GM21447 (cell line): ENCODE data around the gene KIRREL1.

Source experiments
- ATAC-seq: cut with Tn5 transposase; IDR thresholded peaks from one replicate; pipeline ENCODE4 v1.9.1; 2021; ENCODE audit not compliant: unreplicated experiment

KIRREL1 gene

GRCh38 chr1:158067662-158068061 is 74.2 kb downstream of the KIRREL1 start:
- no peak for ATAC-seq

DNA sequence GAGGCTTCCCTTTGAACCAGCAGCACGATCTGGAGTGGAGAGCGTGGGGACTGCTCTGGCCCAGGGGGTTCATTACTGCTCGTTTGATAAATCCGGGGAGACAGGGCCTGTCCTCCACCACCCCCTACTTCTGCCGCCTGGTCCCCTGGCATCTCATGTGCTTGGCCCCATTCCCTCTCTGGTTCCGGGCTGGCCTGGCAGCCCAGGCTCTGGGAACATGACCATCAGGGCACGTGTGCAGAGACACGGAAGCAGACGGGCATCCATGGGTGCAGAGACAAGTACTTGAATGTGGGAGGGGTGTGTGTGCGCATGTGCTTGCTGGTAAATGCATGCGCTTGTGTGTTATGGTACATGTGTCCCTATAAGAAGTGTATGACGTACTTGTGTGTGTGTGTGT is 75.5 kb downstream of the KIRREL1 start:
- ATAC-seq = no peak

DNA sequence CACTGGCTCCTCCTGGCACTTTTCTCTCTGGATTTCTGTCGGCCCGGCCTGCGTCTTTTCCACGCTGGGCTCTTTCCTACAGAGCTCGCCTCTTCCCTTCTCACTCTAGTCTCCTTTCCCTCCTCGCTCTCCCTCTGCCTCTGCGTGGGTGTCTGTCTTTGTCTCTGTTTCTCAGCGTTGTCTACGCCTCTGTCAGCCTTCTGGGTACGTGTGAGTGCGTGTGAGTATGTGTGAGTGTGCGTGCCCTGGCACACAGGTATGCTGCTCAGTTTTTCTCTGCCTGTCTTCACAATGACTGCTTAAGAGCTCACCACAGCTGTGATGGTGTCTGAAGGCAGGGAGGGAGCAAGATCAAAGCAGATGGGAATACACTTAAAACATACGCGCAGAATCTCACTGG is 77.7 kb downstream of the KIRREL1 start:
- no peak for ATAC-seq

DNA sequence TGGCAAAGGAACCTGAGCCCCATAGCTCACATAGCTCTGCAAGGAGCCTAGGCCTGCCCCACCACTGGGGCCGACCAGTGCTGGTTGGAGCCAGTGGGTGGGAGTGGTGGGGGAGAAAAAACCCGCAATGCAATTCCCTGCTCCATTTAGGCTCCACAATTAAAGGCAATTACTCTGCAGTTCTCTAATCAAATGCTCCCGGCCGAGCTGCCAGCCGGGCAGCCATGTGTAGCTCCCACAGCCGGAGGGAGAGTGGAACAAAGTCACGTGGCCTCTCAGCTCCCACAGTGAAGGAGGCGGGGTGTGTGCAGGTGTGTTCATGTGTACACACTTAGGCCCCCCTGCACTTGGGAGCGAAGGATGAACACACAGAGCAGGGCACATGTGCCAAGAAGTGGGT is 81.6 kb downstream of the KIRREL1 start:
- no peak for ATAC-seq

DNA sequence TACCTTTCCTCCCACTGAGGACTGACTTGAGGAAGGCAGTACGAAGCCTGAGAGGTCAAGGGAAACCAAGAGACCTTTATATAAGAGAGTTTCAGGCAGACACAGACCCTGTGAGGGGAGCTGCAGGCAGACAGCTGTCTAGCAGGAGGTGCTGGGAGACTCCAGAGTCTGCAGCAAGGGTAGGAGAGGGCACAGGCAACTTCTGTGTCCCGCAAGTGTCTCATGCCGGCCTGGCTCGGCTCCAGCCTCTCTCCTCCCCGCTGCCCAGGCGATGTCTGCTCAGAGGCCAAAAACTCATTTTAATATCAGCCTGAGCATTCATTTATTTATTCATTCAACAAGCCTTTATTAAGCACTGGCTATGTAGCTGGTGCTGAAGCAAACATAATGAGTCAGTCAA is 83.0 kb downstream of the KIRREL1 start:
- no peak for ATAC-seq

DNA sequence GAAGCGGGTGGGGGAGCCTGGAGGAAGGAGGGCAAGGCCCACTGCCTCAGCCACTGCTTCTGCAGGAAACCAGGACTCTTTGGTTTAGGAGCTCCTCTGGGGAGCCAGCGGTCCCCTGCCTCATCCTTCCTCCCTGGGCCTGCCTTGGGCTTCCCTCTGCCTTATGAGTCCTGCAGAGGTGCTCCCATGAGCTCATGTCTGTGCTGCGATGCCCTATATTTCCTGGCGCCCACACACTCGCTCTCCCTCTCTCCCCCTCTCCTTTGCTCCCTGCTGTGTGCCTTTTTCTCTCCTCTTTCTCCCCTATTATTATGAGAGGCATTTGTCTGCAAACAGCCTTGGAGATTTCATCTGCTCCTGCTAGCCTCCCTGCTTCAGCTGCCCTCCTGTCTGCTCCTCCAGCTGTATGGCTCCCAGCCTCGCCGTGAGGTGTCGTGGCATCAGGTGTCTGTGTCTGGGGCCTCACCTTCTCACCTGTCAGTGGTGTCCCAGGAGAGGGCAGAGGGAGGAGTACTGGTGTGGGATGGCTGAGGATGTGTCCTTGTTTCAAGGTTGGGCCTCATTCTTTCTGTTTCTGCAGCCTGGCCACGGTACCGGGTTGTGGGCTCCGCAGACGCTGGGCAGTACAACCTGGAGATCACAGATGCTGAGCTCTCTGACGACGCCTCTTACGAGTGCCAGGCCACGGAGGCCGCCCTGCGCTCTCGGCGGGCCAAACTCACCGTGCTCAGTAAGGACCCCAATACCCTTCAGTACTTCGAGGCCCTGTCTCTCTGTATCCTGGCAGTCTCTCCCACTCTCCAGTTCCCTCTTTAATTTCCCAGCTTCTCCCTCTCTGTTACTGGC is 84.2 kb downstream of the KIRREL1 start:
- ATAC-seq = no peak

DNA sequence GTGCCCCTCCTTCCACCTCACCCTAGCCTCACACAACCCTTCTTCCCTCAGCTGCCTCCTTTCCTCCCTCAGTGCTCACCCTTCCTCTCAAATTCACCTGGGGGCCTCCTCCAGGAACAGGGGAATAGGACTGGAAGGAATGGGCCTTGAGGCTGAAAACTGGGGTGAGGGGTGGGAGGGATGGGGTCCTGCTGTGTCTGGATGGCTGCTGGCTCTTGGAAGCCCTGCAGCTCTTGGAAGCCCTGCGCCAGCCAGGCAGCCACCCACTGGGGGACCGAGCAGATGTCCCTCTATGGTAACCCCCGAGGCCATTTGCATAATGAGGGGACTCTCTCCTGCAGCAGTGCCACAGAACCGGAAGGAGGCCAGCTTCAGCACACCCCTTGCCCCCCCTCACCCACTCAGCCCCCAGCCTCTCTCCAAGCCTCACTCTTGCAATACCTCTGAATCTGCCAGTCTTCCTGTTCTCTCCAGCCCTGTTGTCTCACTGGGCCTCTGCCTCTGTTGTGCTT is 85.2 kb downstream of the KIRREL1 start:
- ATAC-seq = no peak

GRCh38 chr1:158080066-158080465 is 86.6 kb downstream of the KIRREL1 start:
- no peak for ATAC-seq

GRCh38 chr1:158084336-158084735 is 90.9 kb downstream of the KIRREL1 start:
- ATAC-seq = no peak

DNA sequence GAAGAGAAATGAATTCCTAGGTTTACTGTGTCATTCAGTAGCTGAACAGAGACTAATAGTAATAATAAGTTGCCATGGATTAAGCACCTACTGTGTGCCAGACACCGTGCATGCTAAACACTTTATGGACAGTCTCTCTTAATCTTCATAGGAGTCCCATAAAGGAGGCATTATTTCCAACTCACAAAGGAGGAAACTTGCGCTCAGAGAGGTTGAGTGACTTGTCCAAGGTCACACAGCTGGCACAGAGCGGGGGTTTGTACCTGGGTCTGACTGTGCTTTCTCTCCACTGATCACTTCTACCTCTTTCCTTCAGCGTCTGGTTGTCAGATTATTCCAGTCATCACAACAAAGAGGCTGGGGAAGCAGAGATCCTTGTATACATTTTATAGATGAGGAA is 91.3 kb downstream of the KIRREL1 start:
- ATAC-seq = no peak

DNA sequence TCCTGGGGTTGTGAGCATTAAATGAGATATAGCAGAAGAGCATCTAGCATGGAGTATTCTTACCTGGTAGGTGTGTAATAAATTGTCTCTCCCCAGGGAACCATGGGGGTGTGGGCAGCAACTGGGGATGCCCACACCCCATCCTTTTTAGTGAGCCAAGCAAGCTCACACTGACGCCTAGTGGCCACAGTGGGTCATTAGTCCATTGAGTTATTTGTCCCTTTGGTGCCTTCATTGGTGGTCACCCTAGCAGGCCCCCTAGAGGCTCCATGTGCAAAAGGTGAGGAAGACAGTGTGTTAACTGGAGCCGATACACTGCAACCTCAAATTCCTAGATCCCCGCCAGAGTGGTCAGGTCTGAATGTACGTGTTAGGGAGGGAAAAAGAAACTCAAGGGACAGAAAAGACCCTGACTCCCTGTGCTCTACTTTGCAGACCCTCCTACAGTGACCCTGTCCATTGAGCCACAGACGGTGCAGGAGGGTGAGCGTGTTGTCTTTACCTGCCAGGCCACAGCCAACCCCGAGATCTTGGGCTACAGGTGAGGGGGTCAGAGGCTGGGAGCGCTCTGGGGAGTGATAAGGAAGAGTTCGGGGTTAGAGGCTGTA is 94.0 kb downstream of the KIRREL1 start:
- ATAC-seq = no peak

- no peak for ATAC-seq
These were observed 96.0 kb downstream of the KIRREL1 start for GRCh38 chr1:158089476-158089875.

GRCh38 chr1:158089925-158090637 is 96.6 kb downstream of the KIRREL1 start:
- no peak for ATAC-seq

DNA sequence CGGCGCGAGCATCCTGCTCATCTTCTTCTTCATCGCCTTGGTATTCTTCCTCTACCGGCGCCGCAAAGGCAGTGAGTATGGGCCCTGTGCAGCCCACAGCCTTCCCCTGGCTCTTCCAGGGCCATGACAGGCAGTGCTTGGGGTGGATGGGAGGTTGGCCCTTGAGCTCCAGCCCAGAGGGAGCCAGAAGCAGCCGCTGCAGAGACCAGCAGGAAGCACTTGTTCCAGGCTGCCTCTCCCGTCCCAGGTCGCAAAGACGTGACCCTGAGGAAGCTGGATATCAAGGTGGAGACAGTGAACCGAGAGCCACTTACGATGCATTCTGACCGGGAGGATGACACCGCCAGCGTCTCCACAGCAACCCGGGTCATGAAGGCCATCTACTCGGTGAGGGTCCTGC is 99.9 kb downstream of the KIRREL1 start:
- no peak for ATAC-seq

- no peak for ATAC-seq
These were observed 101.1 kb downstream of the KIRREL1 start for GRCh38 chr1:158094571-158094970.

DNA sequence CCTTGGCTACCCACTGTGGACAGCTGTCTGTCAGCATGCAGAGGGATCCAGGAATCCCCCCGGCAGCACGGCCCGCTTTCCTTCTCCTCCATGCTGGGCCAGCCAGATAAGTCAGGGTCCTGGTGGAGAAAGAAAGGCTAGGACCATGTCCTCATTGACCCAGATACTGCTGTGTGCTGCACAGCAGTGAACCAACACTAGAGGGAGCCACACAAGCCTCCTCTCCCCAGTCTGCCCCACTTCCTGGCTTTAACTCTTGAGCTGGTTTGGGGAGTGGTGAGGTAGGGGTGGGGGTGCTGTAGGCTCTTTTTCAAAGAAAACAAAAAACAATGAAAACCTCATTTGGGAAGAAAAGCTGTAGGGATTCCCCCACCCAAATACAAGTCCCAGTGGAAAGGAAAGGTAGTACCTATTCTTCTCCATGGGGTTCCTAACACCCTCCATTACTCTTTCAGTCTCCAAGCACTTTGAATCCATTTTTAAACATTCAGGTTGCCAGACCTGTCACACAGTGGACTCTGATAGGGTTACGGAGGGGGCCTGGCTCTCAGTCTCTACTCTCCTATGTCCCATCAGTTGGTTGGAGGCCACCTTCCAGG is 102.4 kb downstream of the KIRREL1 start:
- no peak for ATAC-seq

- ATAC-seq = no peak
These were observed 104.8 kb downstream of the KIRREL1 start for GRCh38 chr1:158098256-158098655.

GRCh38 chr1:158099185-158099584 is 105.7 kb downstream of the KIRREL1 start:
- ATAC-seq = no peak

GRCh38 chr1:158100498-158100897 is 107.1 kb downstream of the KIRREL1 start:
- ATAC-seq = no peak

DNA sequence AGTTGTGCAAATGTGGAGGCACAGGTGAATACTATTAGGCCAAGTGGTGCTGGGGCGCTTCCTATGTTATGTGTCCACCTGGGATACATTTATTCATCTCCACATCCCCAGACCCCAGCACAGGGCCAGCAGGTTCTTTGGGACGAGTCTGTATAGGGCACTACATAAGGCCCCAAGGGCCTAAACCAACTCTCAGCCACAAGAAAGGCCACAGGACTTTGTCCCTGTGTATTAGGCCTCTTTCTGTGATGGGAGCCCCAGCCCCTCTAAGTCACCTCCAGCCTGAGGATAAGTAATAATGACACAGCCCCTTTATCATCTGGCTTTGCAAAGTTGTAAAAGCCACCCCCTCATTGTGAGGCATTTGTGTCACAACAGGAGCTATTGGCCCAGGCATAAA is 108.0 kb downstream of the KIRREL1 start:
- ATAC-seq = no peak

GRCh38 chr1:158101927-158102326 is 108.5 kb downstream of the KIRREL1 start:
- no peak for ATAC-seq
